ENCODE results near the gene PDCD11.

GRCh38 chr10:103373544-103373943 is 22.9 kb upstream of the PDCD11 start:
- TF ChIP-seq GATA3 (IDR thresholded peaks at IDR 0.05; ENCODE audit: low read depth, low read length) (no peak), GATA2 (IDR thresholded peaks at IDR 0.05; ENCODE audit: low read depth, low read length) (no peak)

Measured in SH-SY5Y (cell line).